ENCODE measurements around the gene PDE4B.

DNA sequence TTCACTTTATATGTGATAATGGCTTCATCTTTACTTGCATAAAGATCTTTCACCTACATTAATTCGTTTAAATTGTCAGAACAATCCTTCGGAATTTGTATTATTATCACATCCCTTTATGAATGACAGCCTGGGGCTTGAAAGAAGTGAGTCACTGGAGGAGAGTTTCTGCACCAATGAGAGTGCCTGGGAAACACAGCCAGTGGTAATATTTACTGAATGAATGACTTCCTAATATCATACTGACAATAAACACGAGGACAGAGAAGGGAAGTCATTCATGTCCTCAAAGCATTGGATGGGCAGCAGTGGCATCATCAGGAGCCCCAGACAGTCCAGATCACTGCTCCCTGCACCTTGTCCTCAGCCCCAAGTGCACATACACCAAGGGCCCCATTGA, 40.7 kb upstream of the PDE4B start:
- TF ChIP-seq, protein P1, sequence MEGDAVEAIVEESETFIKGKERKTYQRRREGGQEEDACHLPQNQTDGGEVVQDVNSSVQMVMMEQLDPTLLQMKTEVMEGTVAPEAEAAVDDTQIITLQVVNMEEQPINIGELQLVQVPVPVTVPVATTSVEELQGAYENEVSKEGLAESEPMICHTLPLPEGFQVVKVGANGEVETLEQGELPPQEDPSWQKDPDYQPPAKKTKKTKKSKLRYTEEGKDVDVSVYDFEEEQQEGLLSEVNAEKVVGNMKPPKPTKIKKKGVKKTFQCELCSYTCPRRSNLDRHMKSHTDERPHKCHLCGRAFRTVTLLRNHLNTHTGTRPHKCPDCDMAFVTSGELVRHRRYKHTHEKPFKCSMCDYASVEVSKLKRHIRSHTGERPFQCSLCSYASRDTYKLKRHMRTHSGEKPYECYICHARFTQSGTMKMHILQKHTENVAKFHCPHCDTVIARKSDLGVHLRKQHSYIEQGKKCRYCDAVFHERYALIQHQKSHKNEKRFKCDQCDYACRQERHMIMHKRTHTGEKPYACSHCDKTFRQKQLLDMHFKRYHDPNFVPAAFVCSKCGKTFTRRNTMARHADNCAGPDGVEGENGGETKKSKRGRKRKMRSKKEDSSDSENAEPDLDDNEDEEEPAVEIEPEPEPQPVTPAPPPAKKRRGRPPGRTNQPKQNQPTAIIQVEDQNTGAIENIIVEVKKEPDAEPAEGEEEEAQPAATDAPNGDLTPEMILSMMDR (IDR thresholded peaks at IDR 0.05) = no peak
- no peak for TF ChIP-seq POLR2A (IDR thresholded peaks at IDR 0.05)

All from lower leg skin (tissue), 3 donors.